ENCODE data around the gene IGLL1. TPM values are rescaled to one million over a fixed set of nuclear protein-coding genes. Genes with fewer than 3 reads are reported as not detected.

The IGLL1 gene
- total RNA-seq, 2 experiments from 2014 or later: not detected

DNA sequence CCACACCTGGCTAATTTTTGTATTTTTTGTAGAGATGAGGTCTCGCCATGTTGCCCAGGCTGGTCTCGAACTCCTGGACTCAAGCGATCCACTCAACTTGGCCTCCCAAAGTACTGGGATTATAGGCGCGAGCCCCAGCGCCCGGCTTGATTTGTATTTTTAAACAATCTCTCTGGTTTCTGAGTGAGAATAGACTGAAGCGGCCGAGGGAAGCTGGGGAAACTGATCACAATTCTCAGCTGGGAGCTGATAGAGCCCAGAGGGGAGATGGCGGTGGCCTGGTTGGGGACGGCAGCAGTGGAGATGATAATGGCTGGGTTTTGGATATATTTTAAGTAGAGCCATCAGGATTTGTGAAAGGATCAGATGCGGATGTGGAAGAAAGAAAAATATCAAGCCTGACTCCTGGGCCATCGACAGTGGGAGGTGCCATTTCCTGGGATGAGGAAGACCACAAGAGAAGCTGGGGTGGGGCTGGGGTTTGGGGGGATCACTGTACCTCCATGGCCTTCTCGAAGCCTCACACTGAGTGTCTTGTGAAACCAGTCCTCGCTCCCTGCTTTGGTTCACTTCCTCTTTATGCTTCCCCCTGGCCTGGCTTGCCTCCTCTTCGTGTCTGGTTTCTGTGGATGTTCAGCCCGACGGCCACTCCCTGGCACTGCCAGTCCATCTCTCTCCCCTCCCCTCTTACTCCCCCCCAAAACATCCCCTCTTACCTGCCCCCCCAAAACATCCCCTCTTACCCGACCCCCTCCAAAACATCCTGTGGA, 51.9 kb downstream of the IGLL1 start:
- Histone ChIP-seq H3K4me2 (ENCODE audit: low read length) (no peak overlapping the region), H4K20me1 (ENCODE audit: insufficient read depth, low read length) (no peaks in the 10 kb centered on the region), H3K79me2 (ENCODE audit: insufficient read depth, low read depth, low read length) (no peaks in the 10 kb centered on the region), H3K9me3 (ENCODE audit: low read length) (no peaks in the 10 kb centered on the region), H3K4me1 (ENCODE audit: insufficient read depth, low read length, poor library complexity, severe bottlenecking) (peaks cover 5% of the 10 kb centered on the region), H3K36me3 (ENCODE audit: insufficient read depth, low read length) (no peaks in the 10 kb centered on the region), H3K4me3 (ENCODE audit: low read depth, low read length, poor library complexity, severe bottlenecking) (no peak overlapping the region), H2AFZ (ENCODE audit: low read length) (no peak overlapping the region), H3K9me2 (ENCODE audit: insufficient read depth, low read length) (no peaks in the 10 kb centered on the region), H3K27ac (ENCODE audit: low read depth, low read length, poor library complexity, severe bottlenecking) (no peak overlapping the region)
- TF ChIP-seq EZH2phosphoT487 (IDR thresholded peaks at IDR 0.05; ENCODE audit: borderline replicate concordance, low read depth, low read length): no peak
- TF ChIP-seq, protein P1, sequence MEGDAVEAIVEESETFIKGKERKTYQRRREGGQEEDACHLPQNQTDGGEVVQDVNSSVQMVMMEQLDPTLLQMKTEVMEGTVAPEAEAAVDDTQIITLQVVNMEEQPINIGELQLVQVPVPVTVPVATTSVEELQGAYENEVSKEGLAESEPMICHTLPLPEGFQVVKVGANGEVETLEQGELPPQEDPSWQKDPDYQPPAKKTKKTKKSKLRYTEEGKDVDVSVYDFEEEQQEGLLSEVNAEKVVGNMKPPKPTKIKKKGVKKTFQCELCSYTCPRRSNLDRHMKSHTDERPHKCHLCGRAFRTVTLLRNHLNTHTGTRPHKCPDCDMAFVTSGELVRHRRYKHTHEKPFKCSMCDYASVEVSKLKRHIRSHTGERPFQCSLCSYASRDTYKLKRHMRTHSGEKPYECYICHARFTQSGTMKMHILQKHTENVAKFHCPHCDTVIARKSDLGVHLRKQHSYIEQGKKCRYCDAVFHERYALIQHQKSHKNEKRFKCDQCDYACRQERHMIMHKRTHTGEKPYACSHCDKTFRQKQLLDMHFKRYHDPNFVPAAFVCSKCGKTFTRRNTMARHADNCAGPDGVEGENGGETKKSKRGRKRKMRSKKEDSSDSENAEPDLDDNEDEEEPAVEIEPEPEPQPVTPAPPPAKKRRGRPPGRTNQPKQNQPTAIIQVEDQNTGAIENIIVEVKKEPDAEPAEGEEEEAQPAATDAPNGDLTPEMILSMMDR (conservative IDR thresholded peaks at IDR 0.05; ENCODE audit: low read length): no peak
- DNase-seq (ENCODE audit: low spot score): peak; percentile 28
- no TSS peak for BruUV-seq (replicated peaks)
- intact Hi-C loops (cut with micrococcal nuclease; ENCODE audit: unreplicated experiment): no loop called here
- POLR2A ChIA-PET: no interaction called here
- CTCF ChIA-PET (ENCODE audit: unreplicated experiment): interaction anchor here (0.6 kb wide), 1 partner anchor 47 kb away, joined by 6 read pairs; no protein-coding TSS in a partner anchor

DNA sequence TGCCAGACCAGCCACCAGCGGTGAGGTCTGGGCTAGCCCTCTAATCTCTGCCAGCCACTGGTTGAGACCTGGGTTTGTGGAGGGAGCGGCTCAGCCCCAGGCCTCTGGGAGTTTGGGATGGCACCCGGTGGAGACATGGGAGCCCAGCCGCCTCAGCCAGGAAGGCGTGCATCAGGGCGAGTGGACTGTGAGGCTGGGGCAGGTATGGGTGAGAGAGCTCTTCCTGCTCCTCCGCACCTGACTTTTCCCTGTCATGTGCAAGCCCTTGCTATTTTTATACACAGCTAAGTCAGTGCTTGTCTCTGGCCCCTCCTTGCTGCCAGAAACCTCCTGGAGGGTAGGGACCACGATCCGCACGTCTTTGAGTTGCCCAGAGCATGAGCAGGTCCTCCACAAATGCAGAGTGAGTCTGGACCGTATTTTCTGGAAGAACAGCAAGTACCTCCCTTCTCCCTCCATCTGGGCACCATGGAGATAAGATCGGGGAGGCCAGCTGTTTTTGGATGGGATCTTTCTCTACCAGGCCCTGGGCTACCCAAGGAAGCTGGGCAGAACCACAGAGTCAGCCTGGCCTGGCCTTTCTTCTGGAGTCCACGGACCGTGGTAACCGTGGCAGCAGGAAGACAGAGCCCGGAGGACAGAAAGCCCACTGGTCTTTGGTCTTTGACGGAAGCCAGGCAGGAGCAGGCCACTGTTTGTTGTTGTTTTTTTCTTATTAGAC, 53.3 kb downstream of the IGLL1 start:
- H3K79me2 ChIP-seq (ENCODE audit: insufficient read depth, low read depth, low read length): no peaks in the 10 kb centered on the region
- no peaks in the 10 kb centered on the region for H3K9me2 ChIP-seq (ENCODE audit: insufficient read depth, low read length)
- no peak for DNase-seq (ENCODE audit: low spot score)
- H3K4me3 ChIP-seq (ENCODE audit: low read depth, low read length, poor library complexity, severe bottlenecking): no peak overlapping the region
- no peak overlapping the region for H2AFZ ChIP-seq (ENCODE audit: low read length)
- CTCF ChIA-PET (ENCODE audit: unreplicated experiment): no interaction called here
- H3K27ac ChIP-seq (ENCODE audit: low read depth, low read length, poor library complexity, severe bottlenecking): no peak overlapping the region
- intact Hi-C loops (cut with micrococcal nuclease; ENCODE audit: unreplicated experiment): no loop called here
- POLR2A ChIA-PET: interaction anchor here (0.5 kb wide), 1 partner anchor 196 kb away, joined by 6 read pairs; no protein-coding TSS in a partner anchor
- no peak overlapping the region for H3K4me2 ChIP-seq (ENCODE audit: low read length)
- peaks cover 6% of the 10 kb centered on the region for H3K4me1 ChIP-seq (ENCODE audit: insufficient read depth, low read length, poor library complexity, severe bottlenecking)
- no peaks in the 10 kb centered on the region for H4K20me1 ChIP-seq (ENCODE audit: insufficient read depth, low read length)
- H3K9me3 ChIP-seq (ENCODE audit: low read length): no peaks in the 10 kb centered on the region
- BruUV-seq (replicated peaks): no TSS peak
- TF ChIP-seq, protein P1 (conservative IDR thresholded peaks at IDR 0.05; ENCODE audit: low read length): no peak
- TF ChIP-seq EZH2phosphoT487 (IDR thresholded peaks at IDR 0.05; ENCODE audit: borderline replicate concordance, low read depth, low read length): no peak
- no peaks in the 10 kb centered on the region for H3K36me3 ChIP-seq (ENCODE audit: insufficient read depth, low read length)

DNA sequence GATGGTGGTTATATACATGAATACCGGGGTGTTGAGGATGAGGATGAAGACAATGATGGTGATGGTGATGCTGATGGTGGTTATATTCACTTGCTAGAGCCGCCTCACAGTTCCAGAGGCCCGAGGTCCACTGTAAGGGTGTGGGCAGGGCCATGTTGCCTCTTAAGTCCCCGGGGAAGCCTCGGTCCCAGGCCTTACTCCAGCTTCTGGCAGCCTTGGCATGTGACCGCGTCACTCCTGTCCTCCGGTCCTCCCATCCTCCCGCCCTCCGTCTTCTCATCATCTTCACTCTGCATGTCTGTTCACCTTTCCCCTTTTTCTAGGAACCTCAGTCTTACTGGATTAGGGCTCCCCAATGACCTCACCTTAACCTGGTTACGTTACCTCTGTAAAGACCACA, 54.6 kb downstream of the IGLL1 start:
- Histone ChIP-seq H3K27ac (ENCODE audit: low read depth, low read length, poor library complexity, severe bottlenecking) (no peak overlapping the region), H3K4me2 (ENCODE audit: low read length) (no peak overlapping the region), H3K79me2 (ENCODE audit: insufficient read depth, low read depth, low read length) (no peaks in the 10 kb centered on the region), H3K9me2 (ENCODE audit: insufficient read depth, low read length) (no peaks in the 10 kb centered on the region), H3K4me1 (ENCODE audit: insufficient read depth, low read length, poor library complexity, severe bottlenecking) (peaks cover 12% of the 10 kb centered on the region), H2AFZ (ENCODE audit: low read length) (no peak overlapping the region), H3K36me3 (ENCODE audit: insufficient read depth, low read length) (no peaks in the 10 kb centered on the region), H3K9me3 (ENCODE audit: low read length) (no peaks in the 10 kb centered on the region), H4K20me1 (ENCODE audit: insufficient read depth, low read length) (no peaks in the 10 kb centered on the region), H3K4me3 (ENCODE audit: low read depth, low read length, poor library complexity, severe bottlenecking) (no peak overlapping the region)
- intact Hi-C loops (cut with micrococcal nuclease; ENCODE audit: unreplicated experiment): no loop called here
- ChIA-PET POLR2A (no interaction called here), CTCF (ENCODE audit: unreplicated experiment) (no interaction called here)
- no TSS peak for BruUV-seq (replicated peaks)
- no peak for DNase-seq (ENCODE audit: low spot score)
- TF ChIP-seq EZH2phosphoT487 (IDR thresholded peaks at IDR 0.05; ENCODE audit: borderline replicate concordance, low read depth, low read length): no peak
- TF ChIP-seq, protein P1 (conservative IDR thresholded peaks at IDR 0.05; ENCODE audit: low read length): no peak
